GM10266 (cell line): Measurements from ENCODE around the gene LMBR1.

Experiments used
- DNase-seq: peaks from one replicate; pipeline ENCODE4 v3.0.0; 2012; ENCODE audit errors: extremely low spot score
- TF ChIP-seq, protein P1 (sequence below): IDR thresholded peaks from 2 replicates; pipeline ENCODE4 v1.5.1; 2012; ENCODE audit warnings: mild to moderate bottlenecking, low read depth; ENCODE audit not compliant: control insufficient read depth, insufficient read depth; ENCODE audit errors: missing control alignments

The LMBR1 gene

DNA sequence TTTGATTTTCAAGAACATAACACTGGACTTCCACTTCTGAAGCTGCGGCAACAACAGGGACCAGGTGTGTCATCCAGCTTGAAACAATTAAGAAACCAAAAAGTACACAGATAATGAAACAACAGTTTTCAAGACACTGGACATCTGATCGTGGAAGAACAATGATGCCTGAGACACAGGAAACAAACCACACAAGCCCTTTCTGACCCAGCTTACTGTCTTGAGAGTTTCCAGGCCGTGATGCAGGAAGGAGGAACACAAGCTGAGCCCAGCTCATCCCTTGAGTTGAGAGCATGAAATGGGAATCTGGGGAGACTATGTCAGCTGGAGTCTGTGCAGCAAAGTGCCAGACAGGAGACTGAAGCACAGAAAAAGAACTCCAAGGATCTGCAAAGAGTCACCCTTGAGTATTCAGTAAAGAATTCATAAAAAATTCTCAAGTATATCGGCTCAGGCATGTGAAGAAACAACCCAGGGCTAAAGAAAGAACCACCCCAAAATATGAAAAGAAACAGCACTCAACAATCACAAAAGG, 160.8 kb downstream of the LMBR1 start:
- DNase-seq: no peak
- TF ChIP-seq, protein P1, sequence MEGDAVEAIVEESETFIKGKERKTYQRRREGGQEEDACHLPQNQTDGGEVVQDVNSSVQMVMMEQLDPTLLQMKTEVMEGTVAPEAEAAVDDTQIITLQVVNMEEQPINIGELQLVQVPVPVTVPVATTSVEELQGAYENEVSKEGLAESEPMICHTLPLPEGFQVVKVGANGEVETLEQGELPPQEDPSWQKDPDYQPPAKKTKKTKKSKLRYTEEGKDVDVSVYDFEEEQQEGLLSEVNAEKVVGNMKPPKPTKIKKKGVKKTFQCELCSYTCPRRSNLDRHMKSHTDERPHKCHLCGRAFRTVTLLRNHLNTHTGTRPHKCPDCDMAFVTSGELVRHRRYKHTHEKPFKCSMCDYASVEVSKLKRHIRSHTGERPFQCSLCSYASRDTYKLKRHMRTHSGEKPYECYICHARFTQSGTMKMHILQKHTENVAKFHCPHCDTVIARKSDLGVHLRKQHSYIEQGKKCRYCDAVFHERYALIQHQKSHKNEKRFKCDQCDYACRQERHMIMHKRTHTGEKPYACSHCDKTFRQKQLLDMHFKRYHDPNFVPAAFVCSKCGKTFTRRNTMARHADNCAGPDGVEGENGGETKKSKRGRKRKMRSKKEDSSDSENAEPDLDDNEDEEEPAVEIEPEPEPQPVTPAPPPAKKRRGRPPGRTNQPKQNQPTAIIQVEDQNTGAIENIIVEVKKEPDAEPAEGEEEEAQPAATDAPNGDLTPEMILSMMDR: no peak

DNA sequence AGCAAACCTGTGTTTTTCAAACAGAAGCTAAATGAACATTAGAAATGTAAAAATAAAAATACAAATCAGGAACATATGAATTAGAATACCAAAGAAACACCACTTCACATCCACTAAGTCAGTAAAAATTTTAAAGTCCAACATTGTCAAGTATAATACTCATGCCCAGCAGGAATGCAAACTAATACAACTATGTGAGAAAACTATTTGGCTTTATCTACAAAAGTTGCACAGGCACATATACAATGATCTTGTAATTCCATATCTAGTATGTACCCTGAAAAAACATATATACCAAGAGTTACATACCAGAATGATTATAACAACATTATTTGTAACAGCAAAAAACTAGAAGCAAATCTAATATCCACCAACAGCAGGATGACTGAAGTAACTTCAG, 161.3 kb downstream of the LMBR1 start:
- TF ChIP-seq, protein P1: no peak
- DNase-seq: no peak

DNA sequence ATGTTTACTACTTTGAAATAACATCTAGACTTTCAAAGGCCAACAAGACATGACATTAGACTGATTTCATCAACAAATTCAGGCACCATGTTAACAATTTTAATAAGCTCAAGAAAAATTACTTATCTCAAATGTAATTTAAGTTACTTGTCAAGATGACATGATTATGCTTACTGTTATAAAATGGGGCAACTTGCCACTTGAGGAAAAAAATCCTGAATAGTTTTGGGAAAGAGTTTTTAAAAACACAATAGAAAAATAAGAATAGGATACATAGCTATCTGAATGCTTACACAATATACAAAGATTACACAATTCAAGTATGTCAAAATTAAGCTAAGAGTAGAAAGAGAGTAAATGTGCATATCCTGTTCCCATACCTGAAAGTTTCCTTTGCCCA, 167.0 kb downstream of the LMBR1 start:
- DNase-seq: no peak
- TF ChIP-seq, protein P1: no peak

DNA sequence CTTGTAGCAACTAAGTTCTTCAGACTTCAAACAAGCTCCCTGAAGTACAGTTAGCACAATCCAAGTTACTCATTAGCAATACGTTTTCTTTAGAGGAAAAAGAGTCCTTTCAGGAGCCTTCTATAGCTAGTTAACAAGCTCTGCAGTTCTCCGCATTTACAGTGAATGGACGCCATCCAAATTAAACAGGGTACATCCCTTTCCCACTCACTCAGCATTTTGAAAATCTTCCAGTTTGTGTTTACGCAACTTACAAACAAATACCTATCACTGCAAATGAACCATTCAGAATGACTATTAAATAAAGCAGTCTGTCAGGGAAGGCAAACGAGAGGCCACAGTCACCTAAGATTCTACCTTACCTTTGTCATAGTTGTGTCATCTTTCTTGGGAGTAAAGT, 167.9 kb downstream of the LMBR1 start:
- DNase-seq: no peak
- TF ChIP-seq, protein P1: no peak

DNA sequence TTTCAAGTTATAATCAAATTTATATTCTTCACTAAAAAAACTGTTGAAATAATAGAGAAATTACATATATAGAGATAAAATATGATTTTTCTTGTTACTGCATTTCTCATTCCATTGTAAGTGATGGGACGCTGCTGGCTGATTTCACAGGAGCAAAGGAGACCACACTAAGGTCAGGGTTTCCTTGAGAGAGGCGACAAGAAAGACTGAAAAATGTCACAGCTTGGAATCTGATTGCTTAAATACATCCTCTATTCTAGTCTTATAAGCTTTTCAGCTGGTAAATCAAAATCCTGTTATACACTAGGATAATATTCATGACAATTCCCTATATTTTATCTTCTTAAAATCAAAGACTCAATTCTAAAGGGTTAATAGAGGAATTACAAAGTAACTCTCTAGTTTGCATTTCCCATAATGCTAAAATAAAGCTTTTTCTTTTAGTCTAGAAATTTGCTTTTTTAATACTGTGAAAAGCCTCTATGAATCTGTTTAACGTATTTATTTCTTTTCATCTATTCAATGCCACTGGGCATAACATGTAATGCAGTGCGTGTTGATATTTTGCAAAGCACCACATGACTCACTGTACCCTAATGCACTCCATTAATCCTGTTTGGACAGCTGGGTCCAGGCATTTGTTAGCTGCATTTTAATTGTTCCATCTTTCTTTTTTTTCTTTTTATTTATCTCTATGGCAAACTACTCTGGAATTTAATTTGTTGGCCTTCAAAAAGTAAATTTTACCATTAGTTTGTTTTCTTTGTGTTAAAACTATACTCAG, 170.7 kb downstream of the LMBR1 start:
- no peak for DNase-seq
- TF ChIP-seq, protein P1: no peak

DNA sequence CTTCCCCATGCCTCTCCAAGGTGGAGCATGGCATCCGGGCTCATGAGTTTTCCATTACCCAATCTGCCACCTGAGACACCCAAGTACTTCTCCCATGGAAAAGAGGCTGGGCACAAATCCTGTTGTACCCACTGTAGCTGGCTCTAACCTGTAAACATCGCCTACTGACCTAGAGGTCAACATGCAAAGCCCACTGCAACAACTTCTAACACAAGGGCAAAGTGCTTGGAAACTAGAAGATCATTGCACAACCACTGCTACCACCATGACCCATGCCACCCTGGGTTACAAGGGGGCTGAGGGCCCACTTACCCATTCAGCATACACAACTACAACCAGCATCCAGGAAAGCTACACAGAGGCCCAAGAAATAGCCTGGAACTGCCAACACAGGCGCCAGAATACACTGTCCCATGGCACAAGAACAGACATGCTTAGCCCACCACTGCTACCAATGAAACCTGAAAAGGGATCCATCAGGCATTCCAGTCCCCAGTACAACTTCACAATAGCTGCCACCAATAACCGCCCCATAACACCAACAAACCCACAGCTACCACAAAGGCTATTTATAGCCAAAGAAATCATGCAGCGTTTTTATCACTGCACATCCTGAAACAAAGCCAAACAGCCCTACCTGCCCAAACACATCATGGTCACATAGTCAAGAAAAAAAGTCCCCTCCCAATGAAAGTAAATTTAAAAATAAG, 189.1 kb downstream of the LMBR1 start:
- no peak for DNase-seq
- TF ChIP-seq, protein P1: no peak

DNA sequence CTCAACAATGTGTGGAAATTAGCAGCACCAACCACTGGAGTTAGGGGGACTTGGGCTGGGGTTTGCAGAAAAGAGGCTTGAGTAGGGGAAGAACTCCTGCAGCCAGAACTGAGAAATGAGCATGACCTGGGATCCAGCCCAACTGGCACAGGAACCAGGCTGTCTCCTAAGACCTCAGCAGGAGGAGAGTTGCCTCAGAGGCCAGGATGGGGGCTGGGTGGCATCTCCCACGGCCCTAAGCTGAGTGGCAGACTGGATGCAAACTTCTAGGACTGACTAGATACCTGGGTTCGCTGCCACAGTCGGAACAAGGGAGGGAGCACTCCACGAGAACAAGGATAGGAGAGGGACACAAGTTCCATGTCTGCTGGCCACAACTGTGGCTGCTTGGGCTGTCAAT, 189.8 kb downstream of the LMBR1 start:
- TF ChIP-seq, protein P1: no peak

More for the DNA sequence above, 189.8 kb downstream of the LMBR1 start:
- DNase-seq: no peak
